ENCODE data around the gene MARCHF10.

MARCHF10 gene

GRCh38 chr17:62753562-62753961 lies 54.6 kb downstream of the MARCHF10 start:
- DNase-seq (ENCODE audit: low read depth in 3 of 3, low spot score in 1 of 3) = no peak

- no peak for DNase-seq (ENCODE audit: low read depth in 3 of 3, low spot score in 1 of 3)
These were observed 56.9 kb downstream of the MARCHF10 start for GRCh38 chr17:62751060-62751691.

- no peak for DNase-seq (ENCODE audit: low read depth in 3 of 3, low spot score in 1 of 3)
These were observed 57.5 kb downstream of the MARCHF10 start for GRCh38 chr17:62750631-62751051.

DNA sequence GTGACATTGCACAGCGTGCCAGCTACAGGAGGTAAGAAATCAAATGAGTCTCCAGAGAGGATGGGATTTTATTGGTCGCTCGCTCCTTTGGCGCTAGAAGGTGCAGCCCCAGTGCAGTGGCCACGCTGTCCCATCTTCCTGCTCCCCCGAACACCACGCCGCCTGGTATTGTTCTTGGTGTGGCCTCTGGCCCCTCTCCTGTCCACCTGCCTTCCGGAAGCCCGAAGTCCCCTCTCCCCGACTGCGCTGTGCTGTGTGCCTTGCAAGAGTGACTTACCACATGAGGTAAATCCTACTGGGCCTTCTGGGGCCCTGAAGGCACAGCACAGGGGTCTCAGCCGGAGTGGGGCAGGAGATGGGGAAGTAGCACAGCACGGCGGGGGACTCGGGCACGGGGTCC lies 58.2 kb downstream of the MARCHF10 start:
- DNase-seq (ENCODE audit: low read depth in 3 of 3, low spot score in 1 of 3) = no peak

GRCh38 chr17:62746941-62747340 lies 61.2 kb downstream of the MARCHF10 start:
- no peak for DNase-seq (ENCODE audit: low read depth in 3 of 3, low spot score in 1 of 3)

GRCh38 chr17:62745806-62746205 lies 62.3 kb downstream of the MARCHF10 start:
- DNase-seq (ENCODE audit: low read depth in 3 of 3, low spot score in 1 of 3) = no peak

DNA sequence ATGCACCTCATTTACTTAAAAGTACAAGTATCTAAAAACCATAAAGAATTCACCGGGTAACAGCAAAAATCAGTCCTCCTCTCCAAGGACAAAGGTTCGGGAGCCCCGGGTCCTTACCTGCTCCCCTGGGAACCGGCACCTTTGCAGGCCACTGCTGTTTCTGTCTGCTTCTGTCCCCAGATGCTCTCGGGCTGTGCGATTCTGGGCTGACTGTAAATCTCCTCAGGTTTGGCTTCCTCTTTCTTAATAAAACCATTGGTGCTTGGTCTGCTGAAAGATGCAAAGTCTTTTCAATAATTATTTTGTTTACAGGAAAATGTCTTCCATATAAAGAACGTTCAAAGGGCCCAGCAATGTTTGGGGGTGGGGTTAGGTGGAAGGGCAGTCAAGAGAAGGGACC lies 63.9 kb downstream of the MARCHF10 start:
- DNase-seq (ENCODE audit: low read depth in 3 of 3, low spot score in 1 of 3) = no peak

- DNase-seq (ENCODE audit: low read depth in 3 of 3, low spot score in 1 of 3) = no peak
These were observed 66.8 kb downstream of the MARCHF10 start for GRCh38 chr17:62741290-62741689.

DNA sequence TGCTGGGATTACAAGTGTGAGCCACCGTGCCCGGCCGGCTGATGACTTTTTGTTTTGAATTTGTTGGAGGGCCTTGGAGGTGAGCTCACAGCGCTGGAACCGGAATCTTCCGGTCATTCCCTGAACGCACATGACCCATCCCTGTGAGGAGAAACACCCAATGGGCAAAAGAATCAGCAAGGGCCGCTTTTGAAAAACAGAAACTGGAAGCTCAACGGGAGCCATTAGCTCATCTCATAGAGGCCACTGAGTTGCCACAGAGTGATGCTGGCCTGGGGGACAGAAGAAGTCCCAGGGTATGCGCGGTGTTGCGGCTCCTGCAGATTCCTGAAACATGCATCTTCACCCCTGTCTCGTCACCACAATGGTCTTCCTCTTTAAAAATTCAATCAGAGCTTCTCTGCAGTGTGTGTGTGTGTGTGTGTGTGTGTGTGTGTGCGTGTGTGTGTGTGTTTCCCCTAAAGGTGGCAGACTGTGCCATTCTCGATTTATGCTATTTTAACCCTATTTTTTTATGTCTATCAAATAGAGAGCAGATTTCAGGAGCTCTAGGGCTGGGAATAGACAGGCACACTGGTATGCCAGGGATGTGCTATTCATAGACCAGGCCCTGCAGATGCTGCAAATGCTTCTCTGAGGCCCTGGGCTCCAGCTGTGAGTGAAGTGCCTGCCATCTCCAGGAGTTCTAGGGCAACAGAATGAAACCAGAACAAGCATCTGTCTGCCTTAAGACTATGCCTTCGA lies 68.3 kb downstream of the MARCHF10 start:
- DNase-seq (ENCODE audit: low read depth in 3 of 3, low spot score in 1 of 3) = no peak

GRCh38 chr17:62738281-62738680 lies 69.8 kb downstream of the MARCHF10 start:
- no peak for DNase-seq (ENCODE audit: low read depth in 3 of 3, low spot score in 1 of 3)

GRCh38 chr17:62737513-62737912 lies 70.6 kb downstream of the MARCHF10 start:
- DNase-seq (ENCODE audit: low read depth in 3 of 3, low spot score in 1 of 3) = no peak

DNA sequence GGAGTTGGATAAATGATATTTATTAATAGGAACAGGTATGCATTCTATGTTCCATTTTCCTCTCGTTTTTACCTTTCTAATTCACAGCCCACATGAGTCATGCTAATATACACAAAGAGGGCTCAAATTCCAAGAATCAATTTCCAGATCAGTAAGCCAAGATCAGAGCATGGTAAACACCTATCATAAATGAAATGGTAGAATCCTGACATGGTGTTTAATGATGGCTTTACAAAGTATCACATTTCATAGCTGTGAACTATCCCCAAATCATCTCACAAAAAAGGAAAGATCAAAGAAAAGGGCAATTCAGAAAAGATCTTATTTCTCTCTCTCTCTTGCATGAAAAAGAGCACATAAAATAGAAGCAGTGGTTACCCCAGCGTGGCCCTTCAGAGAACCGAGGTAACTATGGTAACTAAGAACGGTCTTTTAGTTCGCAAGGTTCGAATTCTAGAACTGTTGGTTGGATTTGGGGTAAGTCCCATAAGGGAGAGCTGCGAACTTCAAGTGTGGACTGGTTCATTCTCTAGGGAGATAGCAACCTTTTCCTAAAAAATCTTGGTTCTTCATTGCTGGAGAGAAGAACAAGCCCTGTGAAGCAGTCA lies 73.0 kb downstream of the MARCHF10 start:
- DNase-seq (ENCODE audit: low read depth in 3 of 3, low spot score in 1 of 3) = no peak

DNA sequence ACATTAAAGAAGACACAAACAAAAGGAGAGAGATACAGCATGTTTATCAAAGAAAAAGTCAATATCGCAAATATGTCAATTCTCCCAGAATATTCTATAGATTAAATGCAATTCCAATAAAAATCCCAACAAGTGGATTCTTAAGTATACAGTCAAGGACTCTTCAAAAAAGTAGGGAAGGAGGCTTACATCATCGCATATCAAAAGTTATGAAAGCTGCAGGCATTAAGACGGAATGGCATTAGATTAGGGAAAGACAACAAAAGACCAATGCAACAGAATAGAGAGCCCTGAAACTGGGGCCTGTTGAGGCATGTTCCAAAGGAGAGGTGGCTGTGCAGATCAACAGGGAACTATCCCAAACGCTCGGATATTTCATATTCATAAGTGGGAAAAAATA lies 76.0 kb downstream of the MARCHF10 start:
- DNase-seq (ENCODE audit: low read depth in 3 of 3, low spot score in 1 of 3) = no peak

GRCh38 chr17:62727916-62728672 lies 80.0 kb downstream of the MARCHF10 start:
- DNase-seq (ENCODE audit: low read depth in 3 of 3, low spot score in 1 of 3) = no peak

- DNase-seq (ENCODE audit: low read depth in 3 of 3, low spot score in 1 of 3) = no peak
These were observed 82.3 kb downstream of the MARCHF10 start for GRCh38 chr17:62725791-62726249.

DNA sequence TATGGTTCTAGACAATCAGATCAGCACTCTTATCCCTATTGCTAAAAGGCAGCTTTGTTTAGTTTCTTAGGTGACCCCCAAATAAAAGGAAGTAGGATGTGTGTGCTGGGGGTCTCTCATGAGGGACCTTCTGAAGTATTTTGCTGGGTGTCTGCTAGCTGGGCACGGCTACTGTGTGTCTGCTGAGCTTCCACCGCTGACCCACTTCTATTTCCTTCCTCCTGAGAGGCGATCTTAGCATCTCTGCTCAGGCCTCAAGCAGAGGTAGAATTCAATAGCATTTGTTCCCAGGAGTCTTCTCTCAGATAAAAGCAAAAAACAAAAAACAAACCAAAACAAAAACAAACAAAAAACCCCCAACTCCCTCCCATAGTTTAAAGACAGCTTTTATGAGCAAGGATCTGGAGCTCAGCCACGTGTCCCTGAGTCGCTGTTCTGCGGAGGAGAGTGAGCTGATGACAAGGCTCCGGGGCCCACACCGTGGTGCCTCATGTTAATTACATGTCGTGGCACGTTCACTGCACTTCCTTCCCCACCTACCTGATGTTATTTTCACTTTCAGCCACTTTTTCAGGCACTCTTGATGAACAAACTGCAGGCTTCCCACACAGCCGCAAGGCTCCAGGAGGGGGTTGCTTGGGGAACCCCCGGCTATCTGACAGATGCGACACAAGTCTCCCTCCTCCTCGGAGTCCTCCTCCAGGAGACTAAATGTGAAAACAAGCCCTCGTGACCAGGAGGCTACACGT lies 83.5 kb downstream of the MARCHF10 start:
- DNase-seq (ENCODE audit: low read depth in 3 of 3, low spot score in 1 of 3) = peak; percentile 35 to 57 (median 41)

GRCh38 chr17:62723842-62724241 lies 84.3 kb downstream of the MARCHF10 start:
- DNase-seq (ENCODE audit: low read depth in 3 of 3, low spot score in 1 of 3) = no peak

- DNase-seq (ENCODE audit: low read depth in 3 of 3, low spot score in 1 of 3) = no peak
These were observed 85.5 kb downstream of the MARCHF10 start for GRCh38 chr17:62722625-62723024.

DNA sequence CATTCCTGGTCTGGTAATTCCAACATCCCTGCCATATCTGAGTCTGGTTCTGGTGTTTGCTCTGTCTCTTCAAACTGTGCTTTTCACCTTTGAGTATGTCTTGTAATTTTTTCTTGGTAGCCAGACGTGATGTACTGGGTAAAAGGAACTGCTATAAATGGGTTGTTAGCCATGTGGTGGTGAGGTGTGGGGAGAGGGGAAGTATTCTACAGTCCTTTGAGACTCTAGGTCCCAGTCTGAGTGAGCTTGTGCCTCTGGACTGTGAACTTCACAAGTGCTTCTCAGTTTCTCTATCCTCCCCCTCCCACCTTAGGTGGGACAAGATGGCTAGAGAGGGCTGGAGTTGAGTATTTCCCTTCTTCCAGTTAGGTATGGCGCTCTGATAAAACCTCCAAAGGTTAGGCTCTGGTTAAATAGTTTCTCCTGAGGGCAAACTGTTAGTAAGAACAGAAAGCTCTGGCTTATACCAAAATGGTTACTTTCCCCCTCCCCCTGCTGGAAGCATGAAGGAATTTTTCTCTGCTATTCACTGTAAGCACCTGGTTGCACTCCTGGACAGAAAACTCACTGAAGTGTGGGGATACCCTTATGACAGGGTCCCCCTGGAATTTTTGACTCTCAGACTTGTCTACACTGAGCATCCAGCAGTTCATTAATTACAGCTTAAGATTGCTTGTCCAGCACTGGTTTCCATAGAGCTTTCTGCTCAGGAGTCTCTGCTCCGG lies 87.8 kb downstream of the MARCHF10 start:
- no peak for DNase-seq (ENCODE audit: low read depth in 3 of 3, low spot score in 1 of 3)

GRCh38 chr17:62719586-62719985 lies 88.5 kb downstream of the MARCHF10 start:
- DNase-seq (ENCODE audit: low read depth in 3 of 3, low spot score in 1 of 3) = no peak
